GM12878 (cell line): ENCODE results near the gene ZNF83. TPM values are rescaled to one million over a fixed set of nuclear protein-coding genes. Genes with fewer than 3 reads are reported as not detected.

Experiments
- ATAC-seq: fragments of 200-7000 bp; cut with Tn5 transposase; 3 replicates; pipeline ENCODE4 v1.9.1; 2020; ENCODE audit warnings: mild to moderate bottlenecking, moderate library complexity
- BruUV-seq: library from RNA; stranded (reverse); fragments of 400-500 nt; replicated peaks from 2 replicates; lab custom pipeline; 2021; lab: Mats Ljungman, UMichigan
- CTCF ChIA-PET: fragments of 300-600 bp; sonication (Branson Sonifier 250); formaldehyde crosslinking; extraction: SDS; loops from one replicate; lab custom pipeline; 2021; ENCODE audit warnings: inconsistent platforms; lab: Yijun Ruan, JAX
- POLR2A ChIA-PET: fragments of 350-600 bp; formaldehyde crosslinking; extraction: SDS; loops from one replicate; lab custom pipeline; 2021; ENCODE audit warnings: inconsistent platforms; lab: Charles Lee
- RAD21 ChIA-PET: fragments of 300-600 bp; sonication (Branson Sonifier 250); formaldehyde crosslinking; loops from one replicate; lab custom pipeline; 2023; ENCODE audit warnings: antibody characterized with exemption; ENCODE audit not compliant: unreplicated experiment; lab: Charles Lee
- SMC1A ChIA-PET: fragments of 300-600 bp; sonication (Branson Sonifier 250); formaldehyde crosslinking; loops from one replicate; lab custom pipeline; 2023; ENCODE audit not compliant: unreplicated experiment, uncharacterized antibody; lab: Charles Lee
- DNase-seq: peaks from one replicate; pipeline ENCODE4 v3.0.0-alpha.2; 2011; ENCODE audit warnings: low read depth, low spot score
- FAIRE-seq: peaks from 3 replicates; lab custom pipeline; 2011; peaks lifted over from hg19 to GRCh38; lab: Jason Lieb, UNC
- H2AFZ ChIP-seq: 2 replicates; pipeline ENCODE4 v1.6.0; 2011; ENCODE audit warnings: low read depth, low read length, control low read depth; ENCODE audit not compliant: control insufficient read depth
- H3K27ac ChIP-seq: 2 replicates; pipeline ENCODE4 v1.5.1; 2011; ENCODE audit warnings: control low read depth; ENCODE audit not compliant: control insufficient read depth, insufficient read depth
- H3K27me3 ChIP-seq, 2 experiments: replicated peaks in 1 of 2; 2 replicates each; pipeline versions ENCODE4 v1.6.0 to v1.6.1; 2011; ENCODE audit warnings: low read length in 1 of 2; ENCODE audit not compliant: control insufficient read depth in 2 of 2, insufficient read depth in 2 of 2
- H3K36me3 ChIP-seq, 2 experiments: 2 replicates each; pipeline ENCODE4 v1.5.1; 2011; ENCODE audit warnings: low read length in 1 of 2; ENCODE audit not compliant: control insufficient read depth in 2 of 2, insufficient read depth in 2 of 2
- H3K4me1 ChIP-seq: 2 replicates; pipeline ENCODE4 v1.6.1; 2011; ENCODE audit warnings: mild to moderate bottlenecking, low read length, moderate library complexity, mixed read lengths; ENCODE audit not compliant: control insufficient read depth, insufficient read depth
- H3K4me2 ChIP-seq: 2 replicates; pipeline ENCODE4 v1.6.0; 2011; ENCODE audit warnings: control low read depth; ENCODE audit not compliant: control insufficient read depth, insufficient read depth
- H3K4me3 ChIP-seq: fragments of 200-600 bp; sonication (generic); 2 replicates; pipeline ENCODE4 v1.5.1; 2016
- H3K79me2 ChIP-seq: 2 replicates; pipeline ENCODE4 v1.6.0; 2011; ENCODE audit warnings: low read length; ENCODE audit not compliant: control insufficient read depth, insufficient read depth
- H3K9ac ChIP-seq: 2 replicates; pipeline ENCODE4 v1.8.0; 2011; ENCODE audit warnings: low read length, control low read depth, mixed read lengths; ENCODE audit not compliant: control insufficient read depth, insufficient read depth
- H3K9me3 ChIP-seq: replicated peaks from 3 replicates; pipeline ENCODE4 v1.5.1; 2011; ENCODE audit warnings: mild to moderate bottlenecking, low read length; ENCODE audit not compliant: control insufficient read depth, insufficient read depth
- H4K20me1 ChIP-seq: 2 replicates; pipeline ENCODE4 v1.6.0; 2011; ENCODE audit not compliant: control insufficient read depth, insufficient read depth
- BCL11A ChIP-seq: IDR thresholded peaks from 2 replicates; pipeline ENCODE4 v1.6.1; 2011; ENCODE audit warnings: low read depth, low read length
- CBX5 ChIP-seq: sonication (generic); IDR thresholded peaks from 2 replicates; pipeline ENCODE4 v1.6.1; 2016; ENCODE audit warnings: low read depth, moderate library complexity, mild to moderate bottlenecking, inconsistent platforms
- EP300 ChIP-seq, 2 experiments: fragments of 150-350 bp in 1 of 2; IDR thresholded peaks; 2 replicates each; pipeline ENCODE4 v1.6.1; 2011 to 2012; ENCODE audit warnings: low read depth in 2 of 2, low read length in 2 of 2, borderline replicate concordance in 1 of 2, improper control_type of control experiment in 1 of 2, inconsistent platforms in 1 of 2; ENCODE audit not compliant: control insufficient read depth in 1 of 2
- GATAD2B ChIP-seq: fragments of 450-650 bp; conservative IDR thresholded peaks from 2 replicates; pipeline ENCODE4 v1.6.1; 2017; ENCODE audit warnings: low read depth, mild to moderate bottlenecking, moderate library complexity
- JUND ChIP-seq: IDR thresholded peaks from 2 replicates; pipeline ENCODE4 v1.6.1; 2012; ENCODE audit warnings: low read depth, mild to moderate bottlenecking, low read length, improper control_type of control experiment, moderate library complexity
- MLLT1 ChIP-seq: fragments of 450-650 bp; IDR thresholded peaks from 2 replicates; pipeline ENCODE4 v1.6.1; 2016; ENCODE audit warnings: mild to moderate bottlenecking
- NFYA ChIP-seq: IDR thresholded peaks from 2 replicates; pipeline ENCODE4 v1.6.1; 2011; ENCODE audit warnings: low read depth, mild to moderate bottlenecking, low read length, improper control_type of control experiment, borderline replicate concordance
- NR2F1 ChIP-seq: fragments of 450-650 bp; conservative IDR thresholded peaks from 2 replicates; pipeline ENCODE4 v1.6.1; 2017; ENCODE audit warnings: mild to moderate bottlenecking
- RAD21 ChIP-seq: IDR thresholded peaks from 2 replicates; pipeline ENCODE4 v1.6.1; 2011; ENCODE audit warnings: mild to moderate bottlenecking, low read depth, low read length, moderate library complexity; ENCODE audit not compliant: insufficient read depth
- SMAD5 ChIP-seq: IDR thresholded peaks from 2 replicates; pipeline ENCODE4 v1.6.1; 2016; ENCODE audit warnings: antibody characterized with exemption, low read depth
- SPI1 ChIP-seq: IDR thresholded peaks from 2 replicates; pipeline ENCODE4 v1.6.1; 2011; ENCODE audit warnings: low read depth, mild to moderate bottlenecking, low read length, moderate library complexity, borderline replicate concordance; ENCODE audit not compliant: insufficient read depth
- YY1 ChIP-seq: IDR thresholded peaks from 2 replicates; pipeline ENCODE4 v1.6.1; 2011; ENCODE audit warnings: low read depth, mild to moderate bottlenecking, low read length
- ZZZ3 ChIP-seq: IDR thresholded peaks from 2 replicates; pipeline ENCODE4 v1.6.1; 2011; ENCODE audit warnings: low read depth; ENCODE audit not compliant: control insufficient read depth, insufficient read length
- WGBS: methylation state at CpG from one replicate; pipeline ENCODE4 v1.1.6; 2016; ENCODE audit warnings: low lambda C conversion rate; ENCODE audit not compliant: insufficient replicate concordance, insufficient coverage; ENCODE audit errors: missing lambda C conversion rate; 5-methylcytosine and 5-hydroxymethylcytosine counted together
- in situ Hi-C: fragments of 300-500 bp; cut with MboI; formaldehyde crosslinking; loops from 9 replicates; pipeline ENCODE4 v1.14.3; 2018; ENCODE audit warnings: mixed read lengths
- intact Hi-C: fragments of 100-400 bp; cut with micrococcal nuclease; formaldehyde crosslinking; loops from one replicate; pipeline ENCODE4 v1.14.2; 2022; ENCODE audit not compliant: unreplicated experiment
- polyA plus RNA-seq, 11 experiments: library from polyadenylated mRNA; depleted of rRNA in 4 of 11; unstranded in 6 of 11; stranded (reverse) in 5 of 11; fragments of >200 nt; fragmentation: Nextera tagmentation in 4 of 11; fragmentation: Illumina TruSeq in 1 of 11; extraction: Ambion mirVana in 4 of 11; extraction: Trizol in 1 of 11; gene quantifications; 1 replicate in 1 of 11; 2 replicates in 10 of 11; pipeline versions ENCODE4 v1.2.1 to v1.2.3, GENCODE V29; 2011 to 2016; ENCODE audit warnings: inconsistent platforms in 2 of 11, missing spikeins in 2 of 11, low read depth in 1 of 11
- total RNA-seq, 4 experiments: library from RNA; depleted of rRNA in 3 of 4; stranded (reverse); fragments of >200 nt in 3 of 4; fragmentation: Illumina TruSeq in 1 of 4; extraction: Trizol in 1 of 4; gene quantifications; 2 replicates each; pipeline versions ENCODE4 v1.2.1 to v1.2.3, GENCODE V29; 2013 to 2021

ZNF83 gene
- total and polyA plus RNA-seq, 10 of the 15 experiments (the other 5 are each of a cell fraction or from before 2014, with no cell fraction given) = 9.9 to 90.1 (median 18.7) TPM

- DNase-seq (no peak), FAIRE-seq (no peak), ATAC-seq (no peak)
- TF ChIP-seq RAD21 = no peak
- no peak for TF ChIP-seq ZZZ3
- no peak for TF ChIP-seq NFYA
- TF ChIP-seq CBX5 = no peak
- no peak for TF ChIP-seq GATAD2B
- Histone ChIP-seq H3K9ac (no peak overlapping the region), H3K9me3 (no peaks in the 10 kb centered on the region; the same call in 2 of the 3 replicates), H3K4me1 (no peaks in the 10 kb centered on the region), H3K79me2 (no peaks in the 10 kb centered on the region), H4K20me1 (no peaks in the 10 kb centered on the region), H2AFZ (no peak overlapping the region), H3K4me3 (no peak overlapping the region), H3K4me2 (no peak overlapping the region), H3K27ac (no peak overlapping the region), H3K36me3 (peaks cover 5 to 7% of the 10 kb centered on the region in 2 experiments; a peak in 3 of 4 replicates), H3K27me3 (no peaks in the 10 kb centered on the region)
- RAD21 ChIA-PET = no interaction called here
- CTCF ChIA-PET = no interaction called here
- intact Hi-C loops = no loop called here
- POLR2A ChIA-PET = no interaction called here
- 82% methylated on average over 3 of the region's 3 CpGs for WGBS
- BruUV-seq = no TSS peak
- in situ Hi-C loops = no loop called here
- SMC1A ChIA-PET = interaction anchor here (1.3 kb wide), 1 partner anchor 12 kb away, joined by 3 read pairs; no protein-coding TSS in a partner anchor
These were observed 24.5 kb upstream of the ZNF83 start for GRCh38 chr19:52662631-52663030.

- DNase-seq = no peak
- Histone ChIP-seq H3K4me2 (no peak overlapping the region), H3K36me3 (peaks cover 5 to 7% of the 10 kb centered on the region in 2 experiments; a peak in 3 of 4 replicates), H3K79me2 (no peaks in the 10 kb centered on the region), H3K9me3 (no peaks in the 10 kb centered on the region; the same call in 2 of the 3 replicates), H3K4me1 (no peaks in the 10 kb centered on the region), H2AFZ (no peak overlapping the region), H3K9ac (no peak overlapping the region), H4K20me1 (no peaks in the 10 kb centered on the region), H3K27me3 (no peaks in the 10 kb centered on the region), H3K4me3 (no peak overlapping the region), H3K27ac (no peak overlapping the region)
- ChIA-PET SMC1A (interaction anchor here (0.6 to 1.7 kb wide), 2 partner anchors 11 to 31 kb away, joined by 4 read pairs; no protein-coding TSS in a partner anchor), POLR2A (no interaction called here), RAD21 (no interaction called here), CTCF (no interaction called here)
- no peak for FAIRE-seq
- intact Hi-C loops (no loop called here), in situ Hi-C loops (no loop called here)
- BruUV-seq = no TSS peak
- ATAC-seq = no peak
- WGBS = 75% methylated on average over 3 of the region's 3 CpGs
- TF ChIP-seq MLLT1 (no peak), GATAD2B (no peak), NR2F1 (no peak), EP300 (IDR thresholded peaks at IDR 0.05; ENCODE audit: borderline replicate concordance in 1 of 2, control insufficient read depth in 1 of 2, low read depth in 2 of 2, low read length in 2 of 2) (no peak), BCL11A (no peak), JUND (no peak), YY1 (no peak), SPI1 (no peak), SMAD5 (no peak)
These were observed 22.8 kb upstream of the ZNF83 start for GRCh38 chr19:52660981-52661380.
